Effector memory CD4-positive, alpha-beta T cell (primary cell): ENCODE data around the gene IARS1.
A peak's percentile ranks its signal among the peaks of the same experiment; 100 is the strongest.

Experiments used
- DNase-seq, 3 donors: peaks; one replicate each; pipeline ENCODE4 v3.0.0-alpha.2; 2020
- H3K27ac ChIP-seq: 2 replicates; pipeline ENCODE4 v1.7.0; 2013; ENCODE audit warnings: mild to moderate bottlenecking, low read length, moderate library complexity; ENCODE audit not compliant: insufficient read depth, poor library complexity, severe bottlenecking
- H3K27me3 ChIP-seq: replicated peaks from 2 replicates; pipeline ENCODE4 v1.7.0; 2013; ENCODE audit warnings: mild to moderate bottlenecking, low read length; ENCODE audit not compliant: insufficient read depth, control insufficient read depth, poor library complexity, severe bottlenecking
- H3K36me3 ChIP-seq: 2 replicates; pipeline ENCODE4 v1.7.0; 2013; ENCODE audit warnings: mild to moderate bottlenecking, low read length, moderate library complexity; ENCODE audit not compliant: control insufficient read depth, insufficient read depth
- H3K4me1 ChIP-seq: 2 replicates; pipeline ENCODE4 v1.7.0; 2013; ENCODE audit warnings: low read length, mild to moderate bottlenecking; ENCODE audit not compliant: control insufficient read depth, insufficient read depth, poor library complexity, severe bottlenecking
- H3K4me3 ChIP-seq: 2 replicates; pipeline ENCODE4 v1.7.0; 2013; ENCODE audit warnings: low read length, low read depth, mild to moderate bottlenecking; ENCODE audit not compliant: insufficient read depth, poor library complexity, severe bottlenecking
- H3K9me3 ChIP-seq: 2 replicates; pipeline ENCODE4 v1.7.0; 2013; ENCODE audit warnings: mild to moderate bottlenecking, low read length, moderate library complexity; ENCODE audit not compliant: control insufficient read depth
- total RNA-seq, 3 donors: gene quantifications; one replicate each; lab custom pipeline; 2026; lab: John Stamatoyannopoulos, UW

Gene IARS1
- 128 to 140 (median 138) reads per million in 3 donors for total RNA-seq

GRCh38 chr9:92293452-92294296, at the start of gene IARS1:
IARS1 (minus strand) TSS chr9:92293697; CDS start chr9:92289419, 4,278 bp downstream.
- peaks cover 27% of the 10 kb centered on the region for H3K4me1 ChIP-seq
- peak within 1 kb of the TSS; percentile 72 for H3K27ac ChIP-seq
- H3K9me3 ChIP-seq, result no peaks in the 10 kb centered on the region
- DNase-seq, result peak; percentile 99 to 100 (median 99)
- peak within 1 kb of the TSS; percentile 93 for H3K4me3 ChIP-seq
- H3K36me3 ChIP-seq, result peaks cover 5% of the 10 kb centered on the region
- H3K27me3 ChIP-seq, result no peaks in the 10 kb centered on the region

DNA sequence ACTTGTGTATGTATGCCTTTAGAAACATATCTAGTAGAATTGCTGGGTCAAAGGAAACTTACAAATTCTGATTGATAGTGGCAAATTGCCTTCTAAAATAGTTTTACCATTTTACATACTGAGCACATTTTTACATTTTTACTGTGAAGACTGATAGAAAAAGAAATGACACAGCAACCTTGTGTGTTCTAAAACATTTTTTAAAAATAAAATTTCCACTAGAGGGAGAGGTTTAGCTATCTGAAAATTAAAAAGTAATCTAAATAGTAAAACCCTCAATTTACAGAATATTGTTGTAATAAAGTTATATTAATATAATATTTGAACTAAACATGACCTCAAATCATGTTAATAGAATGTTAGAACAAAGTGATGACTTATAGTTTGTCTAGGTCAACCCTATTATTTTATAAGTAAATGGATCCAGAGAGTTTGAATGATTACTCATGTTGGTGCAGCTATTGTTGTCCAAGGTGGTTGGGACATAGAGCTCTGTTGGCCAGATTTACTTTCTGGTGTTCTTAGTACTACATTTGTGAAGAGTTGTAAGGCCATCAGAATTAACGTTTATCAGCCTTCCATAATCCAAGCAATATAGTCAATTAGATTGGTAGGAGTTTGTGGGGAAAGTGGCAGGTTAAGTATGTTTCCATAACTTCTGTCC, 49.5 kb upstream of the IARS1 start:
- Histone ChIP-seq H3K4me1 (no peaks in the 10 kb centered on the region), H3K9me3 (no peaks in the 10 kb centered on the region), H3K27ac (no peak overlapping the region), H3K4me3 (no peak overlapping the region), H3K36me3 (peaks cover 5% of the 10 kb centered on the region), H3K27me3 (no peaks in the 10 kb centered on the region)
- DNase-seq, result no peak

GRCh38 chr9:92341578-92341977, 48.1 kb upstream of the IARS1 start:
- H3K9me3 ChIP-seq, result no peaks in the 10 kb centered on the region
- no peaks in the 10 kb centered on the region for H3K4me1 ChIP-seq
- DNase-seq, result no peak
- peaks cover 5% of the 10 kb centered on the region for H3K36me3 ChIP-seq
- no peaks in the 10 kb centered on the region for H3K27me3 ChIP-seq
- no peak overlapping the region for H3K4me3 ChIP-seq
- H3K27ac ChIP-seq, result no peak overlapping the region

GRCh38 chr9:92333282-92333634, 39.8 kb upstream of the IARS1 start:
- Histone ChIP-seq H3K36me3 (no peaks in the 10 kb centered on the region), H3K4me3 (no peak overlapping the region), H3K27ac (no peak overlapping the region), H3K4me1 (no peaks in the 10 kb centered on the region), H3K27me3 (no peaks in the 10 kb centered on the region), H3K9me3 (no peaks in the 10 kb centered on the region)
- no peak for DNase-seq

DNA sequence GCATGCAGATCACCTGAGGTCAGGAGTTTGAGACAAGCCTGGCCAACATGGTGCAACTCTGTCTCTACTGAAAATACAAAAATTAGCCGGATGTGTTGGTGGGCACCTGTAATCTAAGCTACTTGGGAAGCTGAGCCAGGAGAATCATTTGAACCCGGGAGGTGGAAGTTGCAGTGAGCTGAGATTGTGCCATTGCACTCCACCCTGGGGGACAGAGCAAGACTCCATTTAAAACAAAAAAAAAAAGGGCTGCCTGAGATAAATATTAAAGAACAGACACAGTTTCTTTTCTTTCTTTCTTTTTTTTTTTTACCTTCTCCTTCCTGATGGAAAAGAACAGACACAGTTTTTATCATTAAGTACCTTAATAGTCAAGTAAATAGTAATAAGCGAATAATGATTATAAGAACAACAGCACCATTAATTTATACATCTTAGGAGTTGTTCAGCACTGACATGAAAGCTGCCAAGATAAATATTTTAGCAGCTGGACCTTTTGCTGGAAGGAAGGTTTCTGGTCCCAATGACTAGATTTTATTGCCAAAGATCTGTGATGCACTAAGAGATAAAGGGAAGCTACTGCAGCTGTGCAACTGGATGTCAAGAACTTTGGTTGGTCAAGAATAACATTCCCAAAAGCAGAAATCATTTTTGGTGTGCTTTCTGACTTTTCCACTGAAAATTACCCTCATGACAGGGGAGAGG, 39.2 kb upstream of the IARS1 start:
- no peaks in the 10 kb centered on the region for H3K27me3 ChIP-seq
- H3K4me3 ChIP-seq, result no peak overlapping the region
- no peak for DNase-seq
- no peaks in the 10 kb centered on the region for H3K9me3 ChIP-seq
- H3K36me3 ChIP-seq, result no peaks in the 10 kb centered on the region
- no peak overlapping the region for H3K27ac ChIP-seq
- H3K4me1 ChIP-seq, result no peaks in the 10 kb centered on the region

DNA sequence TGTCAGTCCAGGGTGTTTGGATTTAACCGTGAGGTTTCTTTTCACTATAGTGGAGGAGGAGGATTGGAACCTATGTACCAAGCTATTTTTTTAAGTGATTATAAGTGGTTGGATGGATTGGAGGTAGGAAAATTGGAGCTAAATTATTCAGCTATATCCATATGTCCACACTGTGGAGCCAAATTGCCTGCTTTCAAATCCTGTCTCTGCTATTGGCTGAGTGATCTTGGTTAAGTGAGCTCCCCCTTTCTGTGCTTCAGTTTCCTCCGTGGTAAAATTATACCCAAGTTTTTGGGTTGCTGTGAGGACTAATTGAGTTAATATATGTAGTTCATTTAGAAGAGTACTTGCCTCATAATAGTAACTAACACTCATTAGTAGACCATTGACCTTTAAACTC, 34.7 kb upstream of the IARS1 start:
- no peak overlapping the region for H3K4me3 ChIP-seq
- H3K9me3 ChIP-seq, result no peaks in the 10 kb centered on the region
- no peaks in the 10 kb centered on the region for H3K27me3 ChIP-seq
- peaks cover 18% of the 10 kb centered on the region for H3K4me1 ChIP-seq
- H3K27ac ChIP-seq, result no peak overlapping the region
- DNase-seq, result no peak
- no peaks in the 10 kb centered on the region for H3K36me3 ChIP-seq

DNA sequence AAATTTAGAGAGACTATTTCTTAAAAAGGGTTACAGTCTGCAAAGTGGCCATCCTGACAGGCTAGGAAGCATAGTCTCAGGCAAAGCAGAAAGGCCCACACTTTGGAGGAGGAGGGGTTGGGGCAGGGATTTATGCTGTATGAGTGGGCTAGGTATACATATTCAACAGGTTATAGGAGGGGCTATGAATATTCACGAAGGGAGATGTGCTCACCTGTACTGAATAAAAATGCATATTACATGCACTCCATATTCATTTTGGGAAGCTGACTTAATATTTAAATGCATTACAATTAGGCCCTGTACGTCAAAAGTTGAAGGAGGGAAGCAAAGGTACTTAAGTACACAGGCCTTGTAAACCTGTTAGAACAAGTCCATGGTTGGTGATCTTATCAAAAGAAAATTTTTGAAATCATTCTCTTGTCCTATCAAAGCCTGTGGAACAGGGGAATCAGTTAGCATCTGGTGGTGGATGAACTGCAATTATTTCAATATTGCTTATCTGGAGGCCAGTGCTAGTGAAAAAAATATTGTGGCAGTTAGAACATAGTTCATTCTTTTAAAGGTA, 33.9 kb upstream of the IARS1 start:
- H3K27ac ChIP-seq, result no peak overlapping the region
- no peak overlapping the region for H3K4me3 ChIP-seq
- H3K36me3 ChIP-seq, result peaks cover 6% of the 10 kb centered on the region
- H3K27me3 ChIP-seq, result no peaks in the 10 kb centered on the region
- no peaks in the 10 kb centered on the region for H3K9me3 ChIP-seq
- no peak for DNase-seq
- peaks cover 18% of the 10 kb centered on the region for H3K4me1 ChIP-seq

GRCh38 chr9:92325991-92326500, 32.5 kb upstream of the IARS1 start:
- DNase-seq, result no peak
- no peaks in the 10 kb centered on the region for H3K27me3 ChIP-seq
- peak overlapping the region; percentile 89 for H3K27ac ChIP-seq
- peak overlapping the region; percentile 72 for H3K4me3 ChIP-seq
- H3K9me3 ChIP-seq, result no peaks in the 10 kb centered on the region
- H3K4me1 ChIP-seq, result peaks cover 18% of the 10 kb centered on the region
- peaks cover 13% of the 10 kb centered on the region for H3K36me3 ChIP-seq

- peak within 1 kb of the TSS; percentile 72 for H3K4me3 ChIP-seq
- H3K27me3 ChIP-seq, result no peaks in the 10 kb centered on the region
- peak within 1 kb of the TSS; percentile 89 for H3K27ac ChIP-seq
- H3K9me3 ChIP-seq, result no peaks in the 10 kb centered on the region
- peaks cover 18% of the 10 kb centered on the region for H3K4me1 ChIP-seq
- DNase-seq, result peak; percentile 59 to 77 (median 74)
- H3K36me3 ChIP-seq, result peaks cover 17% of the 10 kb centered on the region
These were observed 31.9 kb upstream of the IARS1 start, which contains the start of the genes CENPP and NOL8 for GRCh38 chr9:92325269-92325990. CENPP (plus strand) TSS chr9:92325953. NOL8 (minus strand) TSS chr9:92325350; CDS start chr9:92324161, 1,189 bp downstream.
